Osteoblast (primary cell): ENCODE results near the gene PLOD3. TPM values are rescaled to one million over a fixed set of nuclear protein-coding genes. Genes with fewer than 3 reads are reported as not detected.

ENCODE experiments used
- DNase-seq: peaks from one replicate; pipeline ENCODE4 v3.0.0; 2011; ENCODE audit warnings: low spot score, mixed read lengths; ENCODE audit not compliant: insufficient read length; ENCODE audit errors: missing footprints
- H2AFZ ChIP-seq: 2 replicates; pipeline ENCODE4 v1.6.0; 2011; ENCODE audit warnings: mild to moderate bottlenecking, low read length
- H3K27ac ChIP-seq: 2 replicates; pipeline ENCODE4 v1.5.1; 2011; ENCODE audit warnings: mild to moderate bottlenecking, low read depth, low read length, moderate library complexity
- H3K27me3 ChIP-seq: 2 replicates; pipeline ENCODE4 v1.6.0; 2012; ENCODE audit warnings: mild to moderate bottlenecking, control low read depth, inconsistent platforms, low read length, moderate library complexity; ENCODE audit not compliant: insufficient read depth
- H3K36me3 ChIP-seq: 2 replicates; pipeline ENCODE4 v1.5.1; 2011; ENCODE audit warnings: mild to moderate bottlenecking, low read length, control low read depth, moderate library complexity; ENCODE audit not compliant: insufficient read depth
- H3K4me1 ChIP-seq: 2 replicates; pipeline ENCODE4 v1.5.1; 2011; ENCODE audit warnings: mild to moderate bottlenecking, low read length, control low read depth, moderate library complexity; ENCODE audit not compliant: insufficient read depth
- H3K4me2 ChIP-seq: 2 replicates; pipeline ENCODE4 v1.6.0; 2011; ENCODE audit warnings: mild to moderate bottlenecking, low read length; ENCODE audit not compliant: insufficient read depth
- H3K4me3 ChIP-seq: fragments of 200-600 bp; sonication (generic); 3 replicates; pipeline ENCODE4 v1.5.1; 2012; ENCODE audit warnings: mild to moderate bottlenecking, low read length, inconsistent platforms; ENCODE audit not compliant: insufficient read depth
- H3K79me2 ChIP-seq: 2 replicates; pipeline ENCODE4 v1.6.0; 2012; ENCODE audit warnings: mild to moderate bottlenecking, low read length, control low read depth, inconsistent platforms; ENCODE audit not compliant: insufficient read depth
- H3K9me3 ChIP-seq: 2 replicates; pipeline ENCODE4 v1.5.1; 2011; ENCODE audit warnings: low read depth, low read length, control low read depth
- H4K20me1 ChIP-seq: 2 replicates; pipeline ENCODE4 v1.6.0; 2012; ENCODE audit warnings: mild to moderate bottlenecking, low read length, control low read depth; ENCODE audit not compliant: insufficient read depth
- CTCF ChIP-seq: IDR thresholded peaks from 2 replicates; pipeline ENCODE4 v1.5.1; 2011; ENCODE audit warnings: mild to moderate bottlenecking, low read depth, low read length, moderate library complexity; ENCODE audit errors: extremely low read depth
- total RNA-seq: library from RNA; depleted of rRNA; stranded (reverse); fragments of >200 nt; gene quantifications from 2 replicates; pipeline ENCODE4 v1.2.3, GENCODE V29; 2012

PLOD3 gene
- total RNA-seq, 1 donor: 81.8 TPM

- peaks cover 16% of the 10 kb centered on the region for H4K20me1 ChIP-seq
- H3K27ac ChIP-seq: no peak overlapping the region
- H3K4me2 ChIP-seq: no peak overlapping the region
- TF ChIP-seq CTCF: no peak
- H3K4me3 ChIP-seq: no peak overlapping the region
- DNase-seq: peak; percentile 41
- H3K4me1 ChIP-seq: peaks cover 11% of the 10 kb centered on the region
- no peaks in the 10 kb centered on the region for H3K9me3 ChIP-seq
- H2AFZ ChIP-seq: no peak overlapping the region
- peaks cover 21% of the 10 kb centered on the region for H3K36me3 ChIP-seq
- H3K27me3 ChIP-seq: no peaks in the 10 kb centered on the region
- peaks cover 39% of the 10 kb centered on the region for H3K79me2 ChIP-seq
These were observed 23.0 kb upstream of the PLOD3 start for GRCh38 chr7:101240226-101241014.

- Histone ChIP-seq H3K27me3 (no peaks in the 10 kb centered on the region), H4K20me1 (peaks cover 16% of the 10 kb centered on the region), H3K27ac (no peak overlapping the region), H3K4me1 (peaks cover 7% of the 10 kb centered on the region), H3K79me2 (peaks cover 34% of the 10 kb centered on the region), H3K36me3 (peaks cover 21% of the 10 kb centered on the region), H3K4me3 (no peak overlapping the region), H3K9me3 (no peaks in the 10 kb centered on the region), H3K4me2 (no peak overlapping the region), H2AFZ (no peak overlapping the region)
- TF ChIP-seq CTCF: no peak
- DNase-seq: peak; percentile 61
These were observed 22.5 kb upstream of the PLOD3 start for GRCh38 chr7:101239951-101240220.

GRCh38 chr7:101239191-101239950 is 22.0 kb upstream of the PLOD3 start:
- TF ChIP-seq CTCF: no peak
- Histone ChIP-seq H3K4me1 (peaks cover 7% of the 10 kb centered on the region), H3K79me2 (peaks cover 32% of the 10 kb centered on the region), H3K27me3 (no peaks in the 10 kb centered on the region), H3K36me3 (peaks cover 21% of the 10 kb centered on the region), H3K4me3 (no peak overlapping the region), H4K20me1 (peaks cover 18% of the 10 kb centered on the region), H3K4me2 (no peak overlapping the region), H3K9me3 (no peaks in the 10 kb centered on the region), H2AFZ (no peak overlapping the region), H3K27ac (no peak overlapping the region)
- DNase-seq: peak; percentile 73
